Posterior vena cava (tissue), 2 donors: ENCODE results near the gene FGF23. TPM values are rescaled to one million over a fixed set of nuclear protein-coding genes. Genes with fewer than 3 reads are reported as not detected.

Source experiments
- DNase-seq: peaks from one replicate; pipeline ENCODE4 v3.0.0-alpha.2; 2020; ENCODE audit warnings: low spot score
- intact Hi-C, 2 donors: fragments of 100-400 bp; cut with DNase I; formaldehyde crosslinking; loops; one replicate each; pipeline versions ENCODE4 v1.14.1 to v1.14.2; 2022 to 2023
- total RNA-seq, 2 donors: library from RNA; stranded (reverse); fragmentation: NEBNext Ultra II Directional; extraction: Animal tissue kit (Norgen Biotek cat#: 25700); gene quantifications; one replicate each; pipeline ENCODE4 v1.2.1, GENCODE V29; 2021
- donor health status: DM: yes; HTN: yes; CAD: no.
- donor health status: DM: yes; HTN: yes; CAD: no.

Gene FGF23
- total RNA-seq, 2 donors from 2014 or later, result not detected

GRCh38 chr12:4387607-4388006 is 8.1 kb upstream of the FGF23 start:
- intact Hi-C loops, result no loop called here
- DNase-seq, result no peak

GRCh38 chr12:4386801-4387200 is 7.3 kb upstream of the FGF23 start:
- no peak for DNase-seq
- intact Hi-C loops, result no loop called here

GRCh38 chr12:4383304-4383865 is 3.9 kb upstream of the FGF23 start:
- DNase-seq, result no peak
- intact Hi-C loops, result no loop called here

GRCh38 chr12:4380332-4380731 is 820 bp upstream of the FGF23 start:
- intact Hi-C loops, result no loop called here
- DNase-seq, result no peak

GRCh38 chr12:4378772-4379171 is 740 bp downstream of the FGF23 start:
- DNase-seq, result no peak
- intact Hi-C loops, result no loop called here

GRCh38 chr12:4375449-4375848 is 4.1 kb downstream of the FGF23 start:
- intact Hi-C loops, result no loop called here
- DNase-seq, result no peak

- no peak for DNase-seq
- intact Hi-C loops, result no loop called here
Measured at GRCh38 chr12:4372653-4373052, 6.9 kb downstream of the FGF23 start.

- intact Hi-C loops, result no loop called here
- DNase-seq, result no peak
Measured at GRCh38 chr12:4370265-4370664, 9.2 kb downstream of the FGF23 start.

- no peak for DNase-seq
- intact Hi-C loops, result no loop called here
Measured at GRCh38 chr12:4369548-4369947, 10.0 kb downstream of the FGF23 start.

GRCh38 chr12:4366090-4366489 is 13.4 kb downstream of the FGF23 start:
- intact Hi-C loops, result no loop called here
- DNase-seq, result no peak

GRCh38 chr12:4356041-4356327 is 23.5 kb downstream of the FGF23 start:
- DNase-seq, result no peak
- intact Hi-C loops, result loop anchor here in 1 of 2 donors (10.0 kb wide), 1 partner anchor 179 kb away; the partner anchor contains the start of gene RAD51AP1

- intact Hi-C loops, result loop anchor here in 1 of 2 donors (10.0 kb wide), 1 partner anchor 179 kb away; the partner anchor contains the start of gene RAD51AP1
- DNase-seq, result no peak
Measured at GRCh38 chr12:4355156-4356040, 24.1 kb downstream of the FGF23 start.

- no peak for DNase-seq
- intact Hi-C loops, result loop anchor here in 1 of 2 donors (10.0 kb wide), 1 partner anchor 181 kb away; the partner anchor contains the start of gene RAD51AP1
Measured at GRCh38 chr12:4353785-4354208, 25.7 kb downstream of the FGF23 start.

- intact Hi-C loops, result no loop called here
- DNase-seq, result no peak
Measured at GRCh38 chr12:4346931-4347330, 32.6 kb downstream of the FGF23 start.

GRCh38 chr12:4331842-4332241 is 47.7 kb downstream of the FGF23 start:
- DNase-seq, result no peak
- intact Hi-C loops, result no loop called here

- DNase-seq, result no peak
- intact Hi-C loops, result no loop called here
Measured at GRCh38 chr12:4331221-4331620, 48.3 kb downstream of the FGF23 start.

- intact Hi-C loops, result no loop called here
Measured at GRCh38 chr12:4330203-4330602, 49.3 kb downstream of the FGF23 start.

GRCh38 chr12:4327293-4327692 is 52.2 kb downstream of the FGF23 start:
- no peak for DNase-seq
- intact Hi-C loops, result no loop called here

More at GRCh38 chr12:4330203-4330602, 49.3 kb downstream of the FGF23 start:
- DNase-seq, result no peak

GRCh38 chr12:4325966-4326365 is 53.5 kb downstream of the FGF23 start:
- intact Hi-C loops, result no loop called here
- DNase-seq, result no peak

- no peak for DNase-seq
- intact Hi-C loops, result no loop called here
Measured at GRCh38 chr12:4324366-4324765, 55.1 kb downstream of the FGF23 start.

- DNase-seq, result no peak
- intact Hi-C loops, result no loop called here
Measured at GRCh38 chr12:4323396-4323795, 56.1 kb downstream of the FGF23 start.
